Cerebellar nuclear complex (tissue), 1 donor: ENCODE results near the gene SPRY4.
"Not testable (repeated sequence)": the region's sequence is repeated elsewhere in the genome, so short reads cannot be mapped to it uniquely, and the experiment has no call there.

Source experiments
- DNase-seq, 2 experiments: peaks; one replicate each; lab custom pipeline; 2025; lab: John Stamatoyannopoulos, UW

Gene SPRY4

DNA sequence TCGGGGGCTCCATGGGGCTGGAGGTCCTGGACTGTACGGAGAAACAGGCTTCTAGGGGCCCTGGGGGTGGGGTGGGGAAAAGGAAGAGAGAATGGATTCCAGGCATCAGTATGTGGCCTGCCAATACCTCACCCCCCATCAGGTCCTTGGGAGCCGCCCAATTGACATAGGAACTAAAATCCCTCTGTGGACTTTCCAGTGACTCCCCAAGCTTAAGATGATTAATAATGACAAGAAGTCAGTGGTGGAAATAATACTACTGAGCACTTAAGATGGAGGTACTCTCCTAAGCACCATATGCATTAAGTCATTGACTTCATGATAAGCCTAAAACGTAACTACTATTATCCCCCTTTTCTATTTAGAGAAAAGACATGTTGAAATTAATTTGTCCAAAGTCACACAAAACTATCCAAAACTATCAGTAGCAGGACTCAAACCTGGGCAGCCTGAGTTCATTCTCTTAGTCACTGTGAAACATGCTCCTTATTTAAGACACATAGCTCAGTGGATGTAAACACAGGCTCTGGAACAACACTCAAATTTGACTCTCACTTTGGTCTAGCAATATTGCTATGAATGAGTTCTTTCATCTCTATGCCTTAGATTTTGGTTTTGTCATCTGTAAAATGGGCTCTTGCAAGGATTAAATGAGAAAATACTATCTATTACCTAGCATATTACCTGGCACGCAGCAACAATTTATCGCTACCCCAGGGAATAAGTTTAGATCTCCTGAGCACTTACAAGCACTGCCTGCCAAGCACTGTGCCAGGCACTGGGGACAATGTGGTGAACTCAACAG, 9.5 kb downstream of the SPRY4 start:
- DNase-seq, result no peak

DNA sequence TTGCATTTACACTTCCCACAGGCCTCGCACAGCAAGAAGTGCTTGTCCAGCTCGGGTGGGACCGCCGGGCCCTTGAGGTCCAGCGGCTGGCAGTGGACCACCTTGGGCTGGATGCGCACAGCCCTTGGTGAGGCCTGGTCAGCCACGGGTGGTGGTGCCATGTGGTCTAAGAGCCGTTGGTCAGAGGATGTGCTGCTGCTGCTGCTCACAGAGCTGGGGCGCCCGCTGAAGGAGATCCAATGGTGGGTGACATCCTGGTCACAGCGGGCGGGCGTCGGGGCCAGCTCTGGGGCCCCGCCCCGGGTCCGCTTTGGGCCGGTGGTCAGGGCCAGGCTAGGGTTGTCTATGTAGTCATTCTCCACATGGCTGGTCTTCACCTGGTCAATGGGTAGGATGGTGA, 10.2 kb downstream of the SPRY4 start:
- no peak for DNase-seq

GRCh38 chr5:142314109-142314508, 10.7 kb downstream of the SPRY4 start:
- no peak for DNase-seq

DNA sequence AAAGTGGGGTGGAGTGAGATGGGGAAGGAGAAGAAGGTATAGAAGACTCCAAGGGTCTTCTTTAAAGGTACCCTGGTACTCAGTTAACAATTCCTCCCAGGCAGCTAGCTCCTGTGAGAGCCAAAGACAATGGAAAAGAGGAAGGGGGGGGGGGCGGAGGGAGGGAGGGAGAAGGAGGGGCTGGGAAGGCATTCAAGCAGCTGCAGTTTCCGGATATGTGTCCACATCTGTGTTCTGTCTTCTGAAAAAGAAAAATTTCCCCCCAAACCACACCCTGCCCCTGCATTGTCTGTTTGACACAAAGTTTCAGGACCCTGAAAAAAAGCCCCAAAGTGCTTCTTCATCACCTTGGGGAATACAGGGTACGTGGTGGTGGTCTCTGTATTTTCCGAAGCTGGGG, 11.1 kb downstream of the SPRY4 start:
- no peak for DNase-seq

GRCh38 chr5:142313275-142313674, 11.5 kb downstream of the SPRY4 start:
- no peak for DNase-seq

DNA sequence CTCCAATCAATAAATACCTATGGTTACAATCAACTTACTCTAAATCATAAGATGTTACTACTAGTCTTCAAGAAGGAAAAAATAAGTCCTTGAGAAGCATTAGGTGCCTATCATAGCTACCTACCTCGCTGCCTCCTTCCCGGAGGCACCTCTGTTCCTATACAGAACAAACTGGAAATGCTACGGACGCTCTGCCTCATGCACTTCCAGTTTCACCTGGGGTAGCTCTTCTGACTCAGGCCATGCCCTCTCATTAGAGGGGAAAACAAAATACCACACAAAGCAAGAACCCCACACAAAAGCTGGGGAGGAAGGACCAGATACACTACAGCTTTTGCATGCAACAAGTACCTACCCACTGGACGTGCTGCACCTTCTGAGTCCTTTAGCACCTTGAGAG, 12.4 kb downstream of the SPRY4 start:
- no peak for DNase-seq

- no peak for DNase-seq
Observed at GRCh38 chr5:142311725-142312124, 13.1 kb downstream of the SPRY4 start.

DNA sequence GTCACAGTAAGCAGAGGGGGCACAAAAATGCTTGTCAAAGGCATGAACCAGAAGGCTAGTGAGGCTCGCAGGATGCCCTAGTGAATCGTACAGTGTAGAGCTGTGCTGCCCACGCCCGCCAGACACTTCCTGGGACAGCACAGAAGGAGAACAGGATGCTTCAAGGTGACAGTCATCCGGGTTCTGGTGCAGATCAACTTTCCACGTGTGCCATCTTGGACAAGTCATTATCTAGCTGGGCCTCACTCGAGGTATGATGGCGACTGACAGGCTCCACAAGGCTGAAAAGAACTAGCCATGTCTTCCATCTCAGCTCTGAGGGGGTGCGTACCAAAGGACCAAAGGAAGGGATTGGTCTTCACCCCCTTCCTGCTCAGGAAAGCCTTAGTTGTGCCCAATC, 14.0 kb downstream of the SPRY4 start:
- no peak for DNase-seq

DNA sequence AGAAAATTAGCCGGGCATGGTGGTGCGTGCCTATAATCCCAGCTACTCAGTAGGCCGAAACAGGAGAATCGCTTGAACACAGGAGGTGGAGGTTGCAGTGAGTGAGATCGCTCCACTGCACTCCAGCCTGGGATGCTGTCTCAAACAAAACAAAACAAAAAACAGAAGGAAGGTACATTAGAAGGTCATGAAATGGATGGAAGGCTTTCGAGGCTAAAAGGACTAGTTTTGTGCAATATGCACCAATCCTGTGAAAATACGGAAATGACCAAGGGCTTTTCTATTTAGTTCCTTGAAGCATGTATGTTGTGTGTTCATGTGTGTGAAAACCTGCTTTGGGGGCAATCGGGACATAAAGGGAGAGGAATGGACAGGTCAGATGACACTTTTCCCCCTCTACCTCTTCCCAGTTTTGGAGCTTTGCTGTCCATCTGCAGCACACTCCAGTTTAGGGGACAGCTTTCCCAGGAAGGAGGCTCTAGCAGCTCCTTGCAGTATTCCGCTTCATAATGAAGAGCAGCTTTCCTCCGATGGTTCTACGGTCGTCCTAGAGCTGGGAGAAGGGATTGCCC, 15.0 kb downstream of the SPRY4 start:
- DNase-seq, result no peak

GRCh38 chr5:142308358-142308757, 16.5 kb downstream of the SPRY4 start:
- no peak for DNase-seq

DNA sequence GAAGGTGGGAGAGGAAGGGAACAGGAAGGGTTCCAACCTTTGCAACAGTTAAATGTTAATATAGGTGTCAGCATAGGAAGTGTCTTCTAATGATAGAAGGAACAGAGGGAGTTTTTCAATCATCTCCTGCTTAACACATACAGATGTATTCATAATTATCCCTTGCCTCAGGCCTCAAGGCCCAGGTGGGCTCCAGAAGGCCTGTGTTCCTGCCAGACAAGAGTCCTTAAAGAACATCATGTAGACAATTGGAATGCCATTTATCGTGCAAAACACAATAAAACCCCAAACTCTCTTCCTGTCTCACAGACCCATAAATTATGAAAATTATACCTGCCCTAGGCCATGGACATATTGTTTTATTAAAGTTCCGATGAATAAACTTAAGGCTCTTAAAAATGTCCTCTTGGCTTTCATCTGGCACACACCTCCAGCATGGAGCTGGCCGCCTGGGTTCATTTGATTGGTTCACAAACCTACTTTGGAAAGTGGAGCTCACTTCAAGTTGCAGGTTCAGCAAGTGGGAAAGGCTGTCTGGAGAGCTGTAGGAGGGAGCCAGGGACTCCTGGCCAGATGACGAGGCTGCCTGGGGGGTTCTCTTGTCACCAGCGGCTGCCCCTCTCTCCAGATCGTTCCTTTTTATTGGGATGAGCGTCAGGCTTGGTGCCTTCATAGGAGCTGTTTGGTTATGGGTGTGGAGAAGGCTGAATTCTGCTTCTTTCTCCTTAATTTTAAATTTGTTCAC, 17.5 kb downstream of the SPRY4 start:
- no peak for DNase-seq

DNA sequence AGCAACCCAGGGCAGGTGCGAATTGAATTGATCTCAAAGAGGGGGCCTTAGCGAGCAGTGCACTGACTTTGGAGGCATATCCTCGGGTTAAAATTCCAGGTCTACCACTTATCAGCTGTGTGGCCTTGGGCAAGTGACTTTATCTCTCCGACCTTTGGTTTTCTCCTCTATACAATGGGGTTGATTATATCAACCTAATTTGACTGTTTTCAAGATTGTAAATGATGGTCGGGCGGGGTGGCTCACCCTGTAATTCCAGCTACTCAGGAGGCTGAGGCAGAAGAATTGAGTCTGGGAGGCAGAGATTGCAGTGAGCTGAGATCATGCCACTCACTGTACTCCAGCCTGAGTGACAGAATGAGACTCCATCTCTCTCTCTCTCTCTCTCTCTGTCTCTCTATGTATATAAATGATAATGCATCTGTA, 18.7 kb downstream of the SPRY4 start:
- no peak for DNase-seq

DNA sequence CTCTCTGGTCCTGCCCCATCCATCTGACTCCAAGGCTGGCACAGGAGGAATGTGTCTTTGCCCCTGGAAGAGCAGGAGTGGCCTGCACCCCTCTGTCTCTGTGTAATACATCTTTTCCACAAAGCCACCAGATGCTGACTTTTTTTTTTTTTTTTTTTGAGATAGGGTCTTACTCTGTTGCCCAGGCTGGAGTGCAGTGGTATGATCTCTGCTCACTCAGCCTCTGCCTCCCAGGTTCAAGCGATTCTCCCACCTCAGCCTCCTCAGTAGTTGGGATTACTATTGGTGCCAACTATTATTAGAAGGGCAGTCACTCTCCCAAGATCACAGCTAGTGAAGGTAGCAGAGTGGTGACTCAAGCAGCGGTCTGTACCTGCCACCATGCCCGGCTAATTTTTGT, 19.6 kb downstream of the SPRY4 start:
- DNase-seq, result no peak

DNA sequence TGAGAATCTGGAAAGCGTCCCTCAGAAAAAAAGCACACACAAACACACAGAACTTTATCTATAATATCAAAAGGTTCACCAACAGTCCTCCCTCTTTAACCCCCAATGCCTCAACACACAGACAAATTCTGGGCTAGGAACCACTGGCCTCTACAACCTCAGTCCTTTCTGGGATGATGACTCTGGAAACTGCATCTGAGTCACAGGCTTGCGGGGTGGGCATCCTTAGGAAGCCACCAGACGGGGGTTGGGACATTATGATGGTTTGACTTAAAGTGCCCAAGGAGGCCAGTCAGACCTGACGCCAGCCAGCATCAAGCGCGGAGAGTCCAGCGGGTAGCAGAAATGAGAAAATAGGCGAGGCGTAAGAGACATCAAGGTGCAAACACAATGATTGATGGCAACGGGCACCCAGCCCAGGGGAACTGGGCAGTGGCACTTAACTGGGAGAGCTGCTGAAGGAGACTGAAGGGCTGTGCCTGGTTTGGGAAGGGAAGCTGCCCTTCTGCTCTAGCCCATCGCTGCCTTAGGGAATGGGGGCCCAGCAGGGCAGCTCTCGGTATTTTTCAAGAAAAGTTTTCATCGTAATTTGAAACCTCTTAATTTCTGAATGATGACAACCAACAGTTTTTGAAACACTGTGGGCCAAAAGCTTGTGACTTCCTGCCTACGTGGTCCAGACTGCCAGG, 20.7 kb downstream of the SPRY4 start:
- DNase-seq, result no peak

DNA sequence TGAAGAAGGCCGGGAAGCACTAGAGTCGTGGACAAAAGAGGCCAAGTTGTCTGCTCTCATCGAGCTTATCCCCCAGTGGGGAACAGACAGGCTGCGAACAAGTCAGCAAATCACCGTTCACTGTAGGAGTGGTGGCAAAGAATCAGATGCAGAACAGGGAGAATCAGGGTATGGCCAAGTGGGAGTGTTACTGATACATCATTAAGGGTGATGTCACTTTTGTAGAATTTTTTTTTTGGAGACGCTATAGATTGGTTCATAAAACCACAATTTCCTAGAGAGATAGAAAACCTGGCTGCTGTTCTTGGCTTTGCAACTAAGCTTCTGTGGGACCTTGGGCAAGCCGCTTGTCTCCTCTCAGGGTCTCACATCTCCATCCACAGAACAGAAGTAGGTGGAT, 21.3 kb downstream of the SPRY4 start:
- no peak for DNase-seq

GRCh38 chr5:142301540-142301939, 23.3 kb downstream of the SPRY4 start:
- no peak for DNase-seq

DNA sequence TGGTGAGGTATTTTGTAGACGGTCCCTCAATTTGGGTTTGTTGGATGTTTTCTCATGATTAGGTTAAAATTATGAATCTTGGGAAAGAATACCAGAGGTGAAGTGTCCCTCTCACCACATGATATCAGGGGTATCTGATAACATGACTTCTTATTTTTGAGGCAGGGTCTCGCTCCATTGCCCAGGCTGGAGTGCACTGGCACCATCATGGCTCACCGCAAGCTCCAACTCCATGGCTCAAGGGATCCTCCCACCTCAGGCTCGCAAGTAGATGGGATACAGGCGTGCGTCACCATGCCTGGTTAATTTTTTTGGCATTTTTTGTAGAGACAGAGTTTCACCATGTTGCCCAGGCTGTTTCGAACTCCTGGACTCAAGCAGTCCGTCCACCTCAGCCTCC, 24.1 kb downstream of the SPRY4 start:
- DNase-seq, result no peak

GRCh38 chr5:142298789-142299188, 26.0 kb downstream of the SPRY4 start:
- DNase-seq, result no peak

- not testable (repeated sequence) for DNase-seq
Observed at GRCh38 chr5:142297786-142298185, 27.0 kb downstream of the SPRY4 start.

DNA sequence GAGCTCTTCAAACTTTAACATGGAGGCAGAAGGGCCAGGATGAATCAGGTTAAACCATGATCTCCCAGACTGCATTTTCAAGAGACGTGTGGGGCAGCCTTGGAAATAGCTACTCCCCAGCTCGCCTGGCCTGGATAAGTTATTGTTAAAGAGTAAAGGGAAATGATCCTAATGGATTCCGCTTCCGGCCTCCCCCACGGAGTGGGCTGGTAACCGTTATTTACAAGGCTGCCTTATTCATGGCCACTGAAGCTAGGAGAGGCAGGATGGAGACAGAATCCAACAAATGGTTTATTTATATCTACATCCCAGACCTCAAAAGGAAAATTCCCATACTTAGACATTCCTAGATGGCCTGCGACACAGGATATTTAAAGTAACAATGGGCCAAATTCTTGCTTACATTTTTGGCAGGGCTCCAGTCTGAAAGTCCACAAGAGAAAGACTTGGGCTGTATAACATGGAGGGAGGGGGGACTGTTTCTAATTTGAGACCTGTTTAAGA, 27.9 kb downstream of the SPRY4 start:
- DNase-seq, result no peak

- DNase-seq, result no peak
Observed at GRCh38 chr5:142295960-142296860, 28.6 kb downstream of the SPRY4 start.
